Ovary (tissue), 9 donors: Measurements from ENCODE around the gene SLC26A2. TPM values are rescaled to one million over a fixed set of nuclear protein-coding genes. Genes with fewer than 3 reads are reported as not detected.

Experiments used
- DNase-seq, 5 donors: peaks; one replicate each; pipeline ENCODE4 v3.0.0-alpha.2; 2019 to 2020
- H3K27ac ChIP-seq, 2 donors: fragments of 200-600 bp; one replicate each; pipeline versions ENCODE4 v1.5.1 to v1.8.0; 2019 to 2022
- H3K27me3 ChIP-seq: fragments of 200-600 bp; one replicate; pipeline ENCODE4 v1.8.0; 2022
- H3K36me3 ChIP-seq: fragments of 200-600 bp; sonication (generic); one replicate; pipeline ENCODE4 v1.5.1; 2019
- H3K4me1 ChIP-seq: one replicate; pipeline ENCODE4 v1.8.1; 2013; ENCODE audit warnings: mild to moderate bottlenecking, moderate library complexity; ENCODE audit not compliant: insufficient read depth
- H3K4me3 ChIP-seq: fragments of 200-600 bp; sonication (generic); one replicate; pipeline ENCODE4 v1.5.1; 2017
- H3K9me3 ChIP-seq, 2 donors: fragments of 200-600 bp in 1 of 2; sonication (generic) in 1 of 2; one replicate each; pipeline versions ENCODE4 v1.5.1 to v1.8.1; 2013 to 2019; ENCODE audit warnings: mild to moderate bottlenecking in 1 of 2, moderate library complexity in 1 of 2
- EP300 ChIP-seq: sonication (generic); formaldehyde crosslinking; IDR thresholded peaks from one replicate; pipeline ENCODE4 v1.6.1; 2017; ENCODE audit warnings: antibody characterized with exemption
- POLR2A ChIP-seq: fragments of 450-650 bp; IDR thresholded peaks from one replicate; pipeline ENCODE4 v1.6.1; 2017; ENCODE audit warnings: antibody characterized with exemption, mild to moderate bottlenecking, moderate library complexity
- WGBS, 3 donors: extraction: QIAGEN DNeasy Blood & Tissue Kit in 1 of 3; methylation state at CpG; one replicate each; pipeline versions ENCODE4 v1.1.5 to v1.1.7; 2013 to 2017; 5-methylcytosine and 5-hydroxymethylcytosine counted together
- intact Hi-C, 4 donors: fragments of 100-400 bp; cut with DNase I; formaldehyde crosslinking; loops; one replicate each; pipeline versions ENCODE4 v1.11.0 to v1.15.1; 2022 to 2023
- polyA plus RNA-seq, 2 donors: library from polyadenylated mRNA; stranded (reverse); fragments of 200-250 nt in 1 of 2; fragments of 350-450 nt in 1 of 2; fragmentation: Illumina TruSeq in 1 of 2; extraction: RNeasy Lipid Tissue Mini Kit (QIAGEN cat#74804) in 1 of 2; gene quantifications; one replicate each; pipeline ENCODE4 v1.2.3, GENCODE V29; 2013 to 2014
- total RNA-seq, 7 donors: library from RNA; depleted of rRNA in 2 of 7; stranded (reverse); fragments of >200 nt in 2 of 7; fragmentation: NEBNext Ultra II Directional in 3 of 7; extraction: Animal tissue kit (Norgen Biotek cat#: 25700) in 3 of 7; gene quantifications; one replicate each; pipeline versions ENCODE4 v1.1.0 to v1.2.4, GENCODE V29; 2016 to 2023
- TF ChIP-seq, protein P1 (sequence below), 3 donors: fragments of 450-650 bp in 2 of 3; fragments of 200-600 bp in 1 of 3; IDR thresholded peaks; one replicate each; pipeline versions ENCODE4 v1.5.1 to v1.8.0; 2016 to 2022; ENCODE audit warnings: antibody characterized with exemption in 3 of 3, mild to moderate bottlenecking in 1 of 3
- donor health status: DM: no; HTN: no; CAD: no; lungs with moderate emphysema.
- donor health status: DM: no; HTN: no; CAD: no.
- donor health status: Bipolar disorder and iron deficiency.
- donor health status: DM: yes; HTN: yes; CAD: no.
- donor health status: DM: no; HTN: no; CAD: no.
- donor health status: DM: yes; HTN: yes; CAD: no.

Gene SLC26A2
- total and polyA plus RNA-seq, 9 donors = 4.4 to 19.0 (median 13.3) TPM

- Histone ChIP-seq H3K36me3 (no peaks in the 10 kb centered on the region), H3K4me1 (no peaks in the 10 kb centered on the region), H3K27ac (no peak overlapping the region), H3K27me3 (no peaks in the 10 kb centered on the region), H3K4me3 (no peak overlapping the region), H3K9me3 (no peaks in the 10 kb centered on the region)
- TF ChIP-seq POLR2A = no peak
- TF ChIP-seq, protein P1, sequence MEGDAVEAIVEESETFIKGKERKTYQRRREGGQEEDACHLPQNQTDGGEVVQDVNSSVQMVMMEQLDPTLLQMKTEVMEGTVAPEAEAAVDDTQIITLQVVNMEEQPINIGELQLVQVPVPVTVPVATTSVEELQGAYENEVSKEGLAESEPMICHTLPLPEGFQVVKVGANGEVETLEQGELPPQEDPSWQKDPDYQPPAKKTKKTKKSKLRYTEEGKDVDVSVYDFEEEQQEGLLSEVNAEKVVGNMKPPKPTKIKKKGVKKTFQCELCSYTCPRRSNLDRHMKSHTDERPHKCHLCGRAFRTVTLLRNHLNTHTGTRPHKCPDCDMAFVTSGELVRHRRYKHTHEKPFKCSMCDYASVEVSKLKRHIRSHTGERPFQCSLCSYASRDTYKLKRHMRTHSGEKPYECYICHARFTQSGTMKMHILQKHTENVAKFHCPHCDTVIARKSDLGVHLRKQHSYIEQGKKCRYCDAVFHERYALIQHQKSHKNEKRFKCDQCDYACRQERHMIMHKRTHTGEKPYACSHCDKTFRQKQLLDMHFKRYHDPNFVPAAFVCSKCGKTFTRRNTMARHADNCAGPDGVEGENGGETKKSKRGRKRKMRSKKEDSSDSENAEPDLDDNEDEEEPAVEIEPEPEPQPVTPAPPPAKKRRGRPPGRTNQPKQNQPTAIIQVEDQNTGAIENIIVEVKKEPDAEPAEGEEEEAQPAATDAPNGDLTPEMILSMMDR (IDR thresholded peaks at IDR 0.05) = no peak
- no peak for TF ChIP-seq EP300
- 86 to 89% (median 89%) methylated on average over 6 of the region's 6 CpGs for WGBS, 3 donors
- DNase-seq = no peak
- intact Hi-C loops = no loop called here
Measured at GRCh38 chr5:149938791-149939358, 21.7 kb upstream of the SLC26A2 start.

GRCh38 chr5:149939546-149939945 lies 21.0 kb upstream of the SLC26A2 start:
- H3K27ac ChIP-seq = no peak overlapping the region
- H3K9me3 ChIP-seq = no peaks in the 10 kb centered on the region
- no peak overlapping the region for H3K4me3 ChIP-seq
- H3K27me3 ChIP-seq = no peaks in the 10 kb centered on the region
- 60 to 66% (median 62%) methylated on average over 6 of the region's 6 CpGs for WGBS, 3 donors
- TF ChIP-seq EP300 (no peak), POLR2A (no peak)
- TF ChIP-seq, protein P1 (IDR thresholded peaks at IDR 0.05) = no peak
- H3K36me3 ChIP-seq = no peaks in the 10 kb centered on the region
- DNase-seq = no peak
- intact Hi-C loops = no loop called here
- H3K4me1 ChIP-seq = no peaks in the 10 kb centered on the region

DNA sequence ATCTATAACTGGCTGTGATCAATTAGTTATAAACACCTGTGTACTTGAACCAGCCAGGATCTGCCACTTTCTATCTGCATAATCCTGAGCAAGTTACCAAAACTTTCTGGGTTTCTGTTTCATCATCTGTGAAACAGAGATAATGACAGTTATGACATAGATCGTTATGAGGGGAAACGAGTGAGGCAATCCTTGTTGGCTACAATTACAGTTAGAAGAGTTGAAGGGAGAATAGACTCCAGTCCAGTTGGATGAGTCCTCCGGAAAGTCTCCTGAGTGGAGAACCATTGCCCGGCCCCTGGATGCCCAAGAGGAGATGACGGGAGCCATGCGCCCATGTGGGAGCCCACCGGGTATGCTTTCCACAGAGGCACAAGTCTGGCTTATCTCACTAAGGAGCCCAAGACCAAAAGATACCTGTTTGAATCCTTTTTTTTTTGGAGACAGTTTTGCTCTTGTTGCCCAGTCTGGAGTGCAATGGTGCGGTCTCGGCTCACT lies 20.4 kb upstream of the SLC26A2 start:
- DNase-seq = no peak
- no peaks in the 10 kb centered on the region for H3K36me3 ChIP-seq
- no peak overlapping the region for H3K27ac ChIP-seq
- intact Hi-C loops = no loop called here
- H3K4me1 ChIP-seq = no peaks in the 10 kb centered on the region
- no peaks in the 10 kb centered on the region for H3K9me3 ChIP-seq
- no peaks in the 10 kb centered on the region for H3K27me3 ChIP-seq
- 79 to 88% (median 80%) methylated on average over 9 of the region's 9 CpGs for WGBS, 3 donors
- no peak for TF ChIP-seq POLR2A
- TF ChIP-seq, protein P1 (IDR thresholded peaks at IDR 0.05) = no peak
- no peak for TF ChIP-seq EP300
- no peak overlapping the region for H3K4me3 ChIP-seq

DNA sequence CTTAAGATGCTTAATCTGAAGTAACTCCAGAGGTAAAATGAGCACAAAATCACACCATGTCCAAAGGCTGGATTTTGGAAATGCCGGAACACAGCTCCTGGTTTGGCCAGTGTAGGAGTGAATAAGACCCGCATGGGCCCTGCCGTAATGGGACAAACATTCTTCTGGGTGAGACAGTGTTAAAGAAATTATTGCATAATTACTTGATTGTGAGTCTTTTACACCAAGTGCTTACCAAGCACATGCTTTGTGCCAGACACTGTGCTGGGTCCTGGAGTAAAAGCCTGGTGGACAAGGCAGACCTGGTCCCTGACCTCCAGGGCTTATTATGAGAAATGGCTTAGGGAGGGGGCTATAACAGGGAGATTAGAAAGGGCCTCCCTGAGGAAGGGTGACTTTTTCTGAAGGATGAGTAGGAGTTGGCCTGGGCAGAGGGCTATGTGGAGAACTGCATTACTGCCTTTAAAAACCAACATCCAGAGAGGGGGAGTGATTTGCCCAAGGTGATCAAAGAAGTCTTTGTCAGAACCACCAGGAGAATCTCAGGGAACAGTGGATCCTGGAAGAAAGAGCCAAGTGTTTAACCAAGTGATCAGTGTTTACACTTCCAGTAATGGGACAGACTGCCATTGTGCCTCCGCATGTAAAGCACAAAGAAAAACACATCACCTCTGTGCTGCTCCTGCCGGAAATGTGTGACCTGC lies 19.5 kb upstream of the SLC26A2 start:
- no peak overlapping the region for H3K27ac ChIP-seq
- no peak for DNase-seq
- intact Hi-C loops = no loop called here

More for the DNA sequence above, 19.5 kb upstream of the SLC26A2 start:
- H3K4me3 ChIP-seq = no peak overlapping the region
- TF ChIP-seq POLR2A (no peak), EP300 (no peak)
- TF ChIP-seq, protein P1 (IDR thresholded peaks at IDR 0.05) = no peak
- 75 to 95% (median 94%) methylated on average over 5 of the region's 5 CpGs for WGBS, 3 donors
- no peaks in the 10 kb centered on the region for H3K9me3 ChIP-seq
- no peaks in the 10 kb centered on the region for H3K27me3 ChIP-seq
- H3K4me1 ChIP-seq = no peaks in the 10 kb centered on the region
- H3K36me3 ChIP-seq = no peaks in the 10 kb centered on the region
